Activated CD4-positive, alpha-beta T cell treated with anti-CD3 and anti-CD28 coated beads, Interleukin-2, amount 10 ng/mL, durations not matched to agents 24 days and 14 days (primary cell): ENCODE results near the gene PTPN3. TPM values are rescaled to one million over a fixed set of nuclear protein-coding genes. Genes with fewer than 3 reads are reported as not detected.
A peak's percentile ranks its signal among the peaks of the same experiment; 100 is the strongest.

Source experiments
- DNase-seq: peaks from one replicate; pipeline ENCODE4 v3.0.0; 2022
- H3K27ac Mint-ChIP-seq: one replicate; pipeline ENCODE4 v1.8.0; 2022; ENCODE audit warnings: mild to moderate bottlenecking, mixed read lengths
- H3K27me3 Mint-ChIP-seq: one replicate; pipeline ENCODE4 v1.8.0; 2022; ENCODE audit warnings: mixed read lengths
- H3K36me3 Mint-ChIP-seq: one replicate; pipeline ENCODE4 v1.8.0; 2022; ENCODE audit warnings: low read depth, mild to moderate bottlenecking, mixed read lengths
- H3K4me1 Mint-ChIP-seq: one replicate; pipeline ENCODE4 v1.8.0; 2021; ENCODE audit warnings: mixed read lengths
- H3K4me3 Mint-ChIP-seq: one replicate; pipeline ENCODE4 v1.8.0; 2022; ENCODE audit warnings: mild to moderate bottlenecking, moderate library complexity, mixed read lengths
- H3K9me3 Mint-ChIP-seq: one replicate; pipeline ENCODE4 v1.8.0; 2021; ENCODE audit warnings: mixed read lengths
- intact Hi-C: fragments of 100-400 bp; cut with micrococcal nuclease; formaldehyde crosslinking; loops from one replicate; pipeline ENCODE4 v1.15.1; 2023
- total RNA-seq: library from RNA; stranded (reverse); gene quantifications from 2 replicates; pipeline ENCODE4 v1.2.3, GENCODE V29; 2022

The PTPN3 gene
- total RNA-seq, 1 donor from 2014 or later, result 3.6 TPM

DNA sequence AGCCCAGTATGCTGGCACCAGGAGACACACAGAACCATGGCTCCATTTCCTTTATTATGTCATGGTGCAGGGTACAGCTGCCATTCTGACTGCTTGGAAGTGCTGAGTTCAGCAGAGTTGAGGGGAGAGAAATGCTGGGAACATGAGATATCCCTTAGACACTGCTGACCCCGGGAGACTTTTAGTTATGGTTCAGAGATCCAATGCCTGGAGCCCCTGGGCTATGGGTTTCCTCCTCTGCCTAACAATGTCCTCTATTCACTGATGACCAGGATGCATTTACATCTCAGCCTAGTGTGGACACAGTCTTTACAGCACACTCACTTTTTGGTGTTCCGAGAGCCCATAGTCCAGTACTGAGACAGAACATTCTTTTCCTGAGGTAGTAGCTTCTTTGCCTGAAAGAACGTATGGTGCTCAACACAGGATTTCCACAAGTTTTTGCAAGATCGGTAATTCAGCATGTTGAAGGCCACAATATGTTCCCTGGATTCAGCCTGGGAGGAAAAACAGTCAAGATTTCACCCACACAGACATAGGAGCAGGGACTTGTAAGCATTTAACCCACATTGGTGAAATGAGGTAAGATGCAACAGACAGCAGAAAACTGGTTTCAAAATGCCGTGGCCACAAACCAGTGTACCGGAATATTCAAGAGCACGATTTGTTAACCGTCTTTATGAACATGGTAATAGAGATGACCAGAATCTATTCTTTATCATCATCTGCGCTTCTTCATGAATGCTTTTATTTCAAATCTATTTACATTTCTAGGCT is 71.3 kb downstream of the PTPN3 start:
- H3K4me3 Mint-ChIP-seq, result no peak overlapping the region
- DNase-seq, result no peak
- no peak overlapping the region for H3K27ac Mint-ChIP-seq
- H3K36me3 Mint-ChIP-seq, result no peaks in the 10 kb centered on the region
- intact Hi-C loops, result no loop called here
- H3K27me3 Mint-ChIP-seq, result peaks cover 14% of the 10 kb centered on the region
- H3K9me3 Mint-ChIP-seq, result no peaks in the 10 kb centered on the region
- no peaks in the 10 kb centered on the region for H3K4me1 Mint-ChIP-seq

DNA sequence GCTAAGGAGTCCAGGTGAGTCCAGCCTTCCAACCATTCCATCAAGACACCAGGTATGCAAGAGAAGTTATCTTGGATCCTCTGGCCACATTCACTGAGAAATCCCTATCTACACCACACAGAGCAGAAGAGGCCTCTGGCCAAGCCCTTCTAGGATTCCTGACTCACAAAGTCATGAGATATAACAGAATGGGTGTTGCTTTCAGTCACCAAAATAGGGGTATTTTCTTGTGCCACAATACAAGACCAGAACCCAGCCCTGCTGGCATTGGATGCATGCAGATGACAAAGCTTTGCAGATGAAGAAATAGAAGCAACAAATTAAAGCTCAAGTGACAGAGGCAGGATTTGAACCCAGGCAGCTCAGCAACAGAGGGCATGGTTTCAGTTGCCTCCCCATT is 73.5 kb downstream of the PTPN3 start:
- H3K27ac Mint-ChIP-seq, result no peak overlapping the region
- no peaks in the 10 kb centered on the region for H3K36me3 Mint-ChIP-seq
- intact Hi-C loops, result no loop called here
- H3K9me3 Mint-ChIP-seq, result no peaks in the 10 kb centered on the region
- H3K4me3 Mint-ChIP-seq, result no peak overlapping the region
- no peak for DNase-seq
- H3K4me1 Mint-ChIP-seq, result no peaks in the 10 kb centered on the region
- H3K27me3 Mint-ChIP-seq, result peaks cover 11% of the 10 kb centered on the region

DNA sequence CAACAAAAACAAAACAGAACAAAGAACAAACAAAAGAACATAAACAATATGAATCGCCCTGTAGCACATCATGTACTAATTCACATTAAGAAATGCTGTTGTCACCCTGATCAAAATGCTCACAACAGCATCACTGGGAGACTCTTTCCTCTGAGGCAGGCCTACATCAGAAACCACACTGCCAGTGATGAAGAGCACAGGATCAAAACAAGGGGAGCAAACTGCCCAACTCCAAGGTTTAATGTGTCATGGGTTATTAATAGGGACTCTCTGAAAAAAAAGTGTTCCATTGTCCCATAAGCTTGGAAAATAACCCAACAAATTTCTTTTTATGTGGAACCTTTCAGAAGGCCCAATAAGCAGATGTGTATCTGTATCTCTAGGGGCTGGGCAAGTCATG is 74.2 kb downstream of the PTPN3 start:
- intact Hi-C loops, result no loop called here
- Mint-ChIP-seq H3K4me1 (peaks cover 2% of the 10 kb centered on the region), H3K27ac (no peak overlapping the region), H3K4me3 (no peak overlapping the region), H3K9me3 (no peaks in the 10 kb centered on the region), H3K27me3 (peaks cover 11% of the 10 kb centered on the region), H3K36me3 (no peaks in the 10 kb centered on the region)
- no peak for DNase-seq

DNA sequence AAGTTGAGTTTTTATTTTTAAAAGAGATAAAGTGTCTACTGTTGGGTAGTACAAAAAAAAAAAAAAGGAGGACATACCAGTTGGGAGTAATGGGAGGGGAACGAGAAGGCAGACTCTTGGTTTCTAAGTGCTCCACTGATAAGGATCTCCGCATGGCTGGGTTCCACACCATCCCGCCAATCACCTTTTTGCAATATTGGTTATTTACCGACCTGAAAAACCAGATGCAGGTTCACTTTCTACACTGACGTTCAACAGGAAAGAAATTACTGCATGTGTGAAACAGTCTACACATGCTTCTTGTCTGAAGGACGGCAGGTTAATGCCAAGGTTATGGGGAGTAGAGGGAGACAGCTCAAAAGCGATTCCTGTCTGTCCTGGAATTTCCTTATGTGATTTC is 75.5 kb downstream of the PTPN3 start:
- intact Hi-C loops, result no loop called here
- no peaks in the 10 kb centered on the region for H3K9me3 Mint-ChIP-seq
- H3K27me3 Mint-ChIP-seq, result peaks cover 6% of the 10 kb centered on the region
- peaks cover 8% of the 10 kb centered on the region for H3K4me1 Mint-ChIP-seq
- H3K27ac Mint-ChIP-seq, result no peak overlapping the region
- no peak overlapping the region for H3K4me3 Mint-ChIP-seq
- DNase-seq, result no peak
- no peaks in the 10 kb centered on the region for H3K36me3 Mint-ChIP-seq

DNA sequence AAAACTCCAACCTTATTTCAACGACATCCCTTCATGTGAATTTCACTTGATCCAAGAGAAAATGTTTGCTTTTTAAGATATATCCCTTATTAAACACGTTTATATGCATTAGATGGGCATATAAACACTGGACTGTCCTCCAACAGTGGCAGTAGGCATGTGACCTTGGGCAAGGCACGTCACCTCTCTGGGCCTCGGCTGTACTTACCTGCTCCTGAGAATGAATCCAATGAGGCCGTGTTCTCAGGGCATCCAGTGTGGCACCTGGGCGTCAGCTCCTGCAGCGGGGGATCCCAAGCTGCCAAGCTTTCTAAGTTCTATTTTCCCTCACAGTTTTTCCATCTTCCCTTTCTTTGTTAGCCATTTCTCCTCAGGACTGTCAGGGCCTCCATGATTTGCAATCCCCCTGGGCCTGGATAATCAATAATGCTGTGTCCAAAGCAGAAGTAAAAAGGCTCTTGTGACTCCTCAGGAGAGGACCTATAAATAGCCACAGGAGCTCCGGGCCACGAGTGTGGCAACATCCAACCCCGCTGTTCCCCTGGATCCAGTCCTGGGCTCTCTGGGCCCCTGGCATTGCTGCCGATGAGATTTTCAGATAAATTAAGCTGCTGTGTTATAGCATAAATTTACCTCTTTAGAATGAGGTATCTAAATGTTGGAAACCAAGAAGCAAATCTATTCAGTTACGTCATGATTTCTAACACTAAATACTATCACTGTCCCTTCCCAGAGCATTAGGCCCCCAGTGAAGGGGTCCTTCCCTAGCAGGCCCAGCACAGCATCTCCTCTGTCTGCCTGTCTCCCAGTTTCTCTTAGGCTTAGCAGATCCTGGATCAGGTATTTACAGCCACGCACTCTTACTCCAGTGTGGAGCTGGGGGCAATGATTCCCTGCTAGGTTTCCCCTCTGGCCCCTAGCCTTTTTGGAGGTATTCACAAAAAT is 76.8 kb downstream of the PTPN3 start:
- no peak for DNase-seq
- Mint-ChIP-seq H3K36me3 (no peaks in the 10 kb centered on the region), H3K27ac (no peak overlapping the region), H3K4me3 (no peak overlapping the region), H3K27me3 (peaks cover 1% of the 10 kb centered on the region), H3K9me3 (no peaks in the 10 kb centered on the region), H3K4me1 (peaks cover 19% of the 10 kb centered on the region)
- intact Hi-C loops, result no loop called here

DNA sequence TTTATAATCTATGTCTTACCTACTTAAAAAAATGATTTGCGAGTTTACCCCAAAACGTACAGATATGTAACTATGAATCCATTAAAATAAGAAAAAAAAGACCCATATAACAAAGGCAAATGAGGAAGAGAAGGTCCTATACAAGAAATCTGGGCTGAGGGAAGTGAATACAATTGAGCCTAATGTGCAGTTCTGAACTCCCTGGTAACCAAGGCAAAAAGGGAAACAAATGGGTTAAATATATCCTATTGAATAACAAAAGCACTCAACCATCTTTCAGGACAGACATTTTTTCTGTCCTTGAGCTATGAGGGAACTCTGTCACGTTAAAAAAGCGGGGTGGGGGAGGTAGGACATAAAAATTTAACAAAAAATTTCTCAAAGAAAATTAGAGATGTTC is 78.6 kb downstream of the PTPN3 start:
- peaks cover 32% of the 10 kb centered on the region for H3K4me1 Mint-ChIP-seq
- no peak for DNase-seq
- no peaks in the 10 kb centered on the region for H3K9me3 Mint-ChIP-seq
- H3K4me3 Mint-ChIP-seq, result no peak overlapping the region
- intact Hi-C loops, result loop anchor here (1.0 to 10.0 kb wide), 3 partner anchors 50 to 535 kb away; no protein-coding TSS in a partner anchor
- no peak overlapping the region for H3K27ac Mint-ChIP-seq
- no peaks in the 10 kb centered on the region for H3K36me3 Mint-ChIP-seq
- H3K27me3 Mint-ChIP-seq, result peaks cover 1% of the 10 kb centered on the region

DNA sequence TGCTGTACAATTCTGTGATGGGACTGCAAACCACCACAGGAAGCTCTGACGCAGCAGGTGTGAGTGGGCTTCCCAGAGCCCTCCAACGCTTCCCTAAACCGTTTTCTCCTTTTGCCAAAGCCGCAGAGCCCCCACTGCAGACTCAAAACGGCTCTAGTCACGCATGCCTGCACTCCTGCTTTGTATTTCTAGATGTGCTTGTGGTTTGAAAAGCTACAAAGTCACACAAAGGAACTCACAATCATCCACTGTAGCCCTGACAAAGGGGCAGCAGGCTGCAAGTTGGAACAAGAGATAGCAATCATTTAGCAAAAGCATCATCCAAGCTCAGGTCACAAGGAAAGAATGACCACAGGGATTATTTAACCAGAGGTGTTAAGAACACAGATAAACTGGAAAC is 79.3 kb downstream of the PTPN3 start:
- intact Hi-C loops, result loop anchor here (1.0 to 10.0 kb wide), 3 partner anchors 50 to 534 kb away; no protein-coding TSS in a partner anchor
- Mint-ChIP-seq H3K4me1 (peaks cover 37% of the 10 kb centered on the region), H3K27ac (peak overlapping the region; percentile 79), H3K4me3 (peak overlapping the region; percentile 15), H3K27me3 (peaks cover 1% of the 10 kb centered on the region), H3K9me3 (no peaks in the 10 kb centered on the region), H3K36me3 (no peaks in the 10 kb centered on the region)
- no peak for DNase-seq

DNA sequence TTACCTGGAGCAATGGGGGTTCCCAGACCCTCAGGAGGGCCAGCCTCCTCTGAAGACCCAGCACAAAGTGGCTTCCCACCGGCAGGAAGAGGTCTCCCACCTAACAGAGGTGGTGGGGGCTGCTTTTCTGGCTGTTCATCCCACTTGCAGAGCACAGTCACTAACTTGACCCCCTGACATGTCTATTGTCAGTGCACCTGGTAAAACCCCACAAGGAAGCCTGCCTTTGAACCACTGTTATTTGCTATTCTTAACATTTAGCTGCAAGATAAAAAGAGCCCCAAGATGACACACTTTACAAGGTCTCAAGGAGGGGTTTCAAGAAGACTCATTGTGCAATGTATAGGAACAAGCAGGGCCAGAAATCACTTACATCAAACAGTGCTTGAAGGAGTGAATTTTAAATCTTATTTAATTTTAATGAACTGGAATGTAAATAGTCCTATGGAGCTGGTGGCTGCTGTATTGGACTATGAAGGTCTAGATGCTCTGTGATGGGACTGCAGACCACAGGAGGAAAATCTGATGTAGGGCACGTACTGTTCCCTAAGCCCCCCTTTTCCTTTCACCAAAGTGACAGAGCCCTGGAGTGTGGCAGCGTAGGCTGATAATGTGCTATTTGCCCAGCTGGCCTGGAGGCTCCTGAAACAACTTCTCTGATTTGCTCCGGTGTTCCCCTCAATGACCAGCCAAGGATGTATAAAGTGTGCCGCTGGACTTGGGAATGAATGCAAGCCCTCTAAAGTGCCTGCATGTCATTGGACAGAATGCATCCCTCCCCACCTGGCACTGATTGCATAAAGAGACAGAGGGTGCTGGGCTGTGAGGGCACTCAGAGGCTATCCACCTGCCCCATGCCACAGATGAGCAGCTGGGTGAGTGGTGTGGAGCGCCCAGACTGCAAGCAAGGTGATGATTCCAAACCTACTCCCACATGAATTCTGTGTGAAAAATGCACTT is 80.2 kb downstream of the PTPN3 start:
- Mint-ChIP-seq H3K27me3 (peaks cover 1% of the 10 kb centered on the region), H3K36me3 (no peaks in the 10 kb centered on the region), H3K4me3 (peak overlapping the region; percentile 49), H3K9me3 (no peaks in the 10 kb centered on the region), H3K4me1 (peaks cover 41% of the 10 kb centered on the region), H3K27ac (peak overlapping the region; percentile 82)
- intact Hi-C loops, result loop anchor here (2.0 to 10.0 kb wide), 3 partner anchors 23 to 533 kb away; no protein-coding TSS in a partner anchor
- DNase-seq, result no peak

DNA sequence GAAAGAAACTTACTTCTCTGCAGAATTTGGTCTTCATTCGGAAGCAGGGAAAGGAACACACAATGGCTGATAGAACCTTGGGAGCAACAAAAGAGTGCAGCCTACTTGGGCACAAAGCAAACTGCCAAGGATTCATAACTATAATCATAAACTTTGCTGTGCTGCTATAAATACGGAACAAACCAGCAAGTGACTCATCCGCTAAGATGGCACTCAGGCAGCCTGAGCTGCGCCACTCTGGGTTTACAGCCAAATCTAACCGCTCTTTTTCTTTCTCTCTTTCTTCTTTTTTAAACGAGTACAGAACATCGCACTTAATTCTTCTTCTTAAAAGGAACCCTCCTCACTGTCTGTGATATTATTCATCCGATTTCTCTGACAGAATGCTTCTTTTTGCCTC is 81.1 kb downstream of the PTPN3 start:
- H3K4me1 Mint-ChIP-seq, result peaks cover 42% of the 10 kb centered on the region
- no peak for DNase-seq
- H3K9me3 Mint-ChIP-seq, result no peaks in the 10 kb centered on the region
- peak overlapping the region; percentile 82 for H3K27ac Mint-ChIP-seq
- peak overlapping the region; percentile 49 for H3K4me3 Mint-ChIP-seq
- intact Hi-C loops, result loop anchor here (2.0 to 10.0 kb wide), 3 partner anchors 24 to 532 kb away; no protein-coding TSS in a partner anchor
- peaks cover 1% of the 10 kb centered on the region for H3K27me3 Mint-ChIP-seq
- no peaks in the 10 kb centered on the region for H3K36me3 Mint-ChIP-seq

DNA sequence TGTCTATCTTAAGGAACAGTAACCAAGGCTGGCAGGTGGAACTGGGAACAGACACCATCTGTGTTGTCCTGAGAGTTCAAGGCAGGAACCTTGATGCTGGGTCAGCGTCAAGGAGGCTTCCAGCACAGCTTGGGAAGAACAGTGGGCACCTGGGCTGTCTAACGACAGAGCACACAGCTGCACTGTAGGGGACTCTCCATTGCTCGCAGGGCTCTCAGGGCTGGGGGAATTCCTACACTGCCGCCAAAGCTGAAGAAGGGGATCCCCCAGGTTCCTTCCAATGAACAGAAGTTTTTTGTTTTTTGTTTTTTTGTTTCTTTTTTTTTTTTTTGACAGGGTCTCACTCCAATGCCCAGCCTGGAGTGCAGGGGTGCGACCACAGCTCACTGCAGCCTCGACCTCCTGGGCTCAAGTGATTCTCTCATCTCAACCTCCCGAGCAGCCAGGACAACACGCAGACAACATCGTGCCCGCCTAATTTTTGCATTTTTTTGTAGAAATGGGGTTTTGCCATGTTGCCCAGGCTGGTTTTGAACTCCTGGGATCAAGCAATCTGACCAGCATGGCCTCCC is 81.9 kb downstream of the PTPN3 start:
- Mint-ChIP-seq H3K4me1 (peaks cover 48% of the 10 kb centered on the region), H3K36me3 (no peaks in the 10 kb centered on the region), H3K4me3 (peak overlapping the region; percentile 27), H3K27ac (peak overlapping the region; percentile 82), H3K9me3 (no peaks in the 10 kb centered on the region), H3K27me3 (peaks cover under 1% of the 10 kb centered on the region)
- DNase-seq, result peak; percentile 81
- intact Hi-C loops, result loop anchor here (2.0 to 10.0 kb wide), 3 partner anchors 25 to 531 kb away; no protein-coding TSS in a partner anchor

DNA sequence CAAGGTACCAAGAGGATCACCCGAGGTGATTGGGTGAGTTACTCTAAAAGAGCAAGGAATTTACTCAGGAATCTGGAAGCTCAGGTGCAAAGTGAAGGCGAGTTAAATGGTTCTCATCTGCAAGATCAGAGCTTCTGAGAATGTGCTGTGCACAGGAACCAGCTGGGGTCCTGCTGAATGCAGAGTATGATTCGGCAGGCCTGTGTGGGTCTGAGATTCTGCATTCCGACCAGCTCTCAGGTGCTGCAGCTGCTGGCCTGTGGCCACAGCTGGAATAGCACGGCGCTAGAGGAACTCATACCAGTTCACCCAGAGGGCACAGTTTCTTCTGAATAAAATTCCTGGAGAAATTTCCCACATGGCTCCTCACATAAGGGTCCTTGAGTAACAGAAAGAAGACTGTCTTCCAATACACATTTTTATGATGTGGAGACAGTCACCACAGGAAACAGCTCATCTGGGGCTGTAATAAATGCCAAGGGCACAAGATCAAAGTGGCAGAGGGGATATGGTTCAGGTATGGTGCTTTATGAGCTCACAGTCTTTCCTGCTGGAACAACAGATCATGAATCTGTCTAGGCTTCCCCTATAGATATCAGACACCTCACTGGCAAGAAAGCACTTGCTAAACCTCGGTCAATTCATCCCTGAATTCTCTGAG is 83.9 kb downstream of the PTPN3 start:
- Mint-ChIP-seq H3K4me3 (no peak overlapping the region), H3K4me1 (peaks cover 60% of the 10 kb centered on the region), H3K27me3 (no peaks in the 10 kb centered on the region), H3K36me3 (no peaks in the 10 kb centered on the region), H3K27ac (peak overlapping the region; percentile 54), H3K9me3 (no peaks in the 10 kb centered on the region)
- intact Hi-C loops, result loop anchor here (5.0 to 10.0 kb wide), 3 partner anchors 232 to 529 kb away; partner anchors contain the start of gene CTNNAL1
- DNase-seq, result no peak

DNA sequence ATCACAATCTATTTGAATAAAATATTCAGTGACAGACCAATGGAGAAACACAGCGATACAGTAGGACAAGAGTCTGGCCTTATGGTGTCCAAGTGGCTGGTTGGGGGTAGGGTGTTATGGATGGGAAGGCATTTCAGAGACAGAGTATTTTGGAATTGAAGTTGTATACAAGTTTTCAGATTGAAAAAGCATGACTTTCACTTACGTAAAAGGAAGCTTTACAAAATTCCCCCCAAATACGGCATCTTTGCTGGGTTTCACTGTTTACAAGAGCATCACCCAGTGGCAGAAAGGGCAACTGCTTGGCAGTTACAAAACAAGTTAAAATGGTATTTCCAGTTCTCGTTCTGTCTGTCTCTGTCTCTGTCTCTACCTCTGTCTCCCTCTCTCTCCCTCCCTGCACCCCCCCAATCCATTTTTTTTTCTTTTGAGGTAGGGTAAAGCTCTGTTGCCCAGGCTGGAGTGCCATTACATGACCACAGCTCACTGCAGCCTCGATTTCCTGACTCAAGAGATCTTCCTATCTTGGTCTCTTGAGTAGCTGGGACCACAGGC is 86.2 kb downstream of the PTPN3 start:
- peak overlapping the region; percentile 90 for H3K27ac Mint-ChIP-seq
- H3K4me1 Mint-ChIP-seq, result peaks cover 46% of the 10 kb centered on the region
- intact Hi-C loops, result loop anchor here (1.0 to 10.0 kb wide), 6 partner anchors 11 to 527 kb away; partner anchors contain the start of gene CTNNAL1
- no peaks in the 10 kb centered on the region for H3K36me3 Mint-ChIP-seq
- DNase-seq, result peak; percentile 79
- no peaks in the 10 kb centered on the region for H3K27me3 Mint-ChIP-seq
- peak overlapping the region; percentile 6 for H3K4me3 Mint-ChIP-seq
- no peaks in the 10 kb centered on the region for H3K9me3 Mint-ChIP-seq
